ENCODE results near the gene CNTN1.
"Not testable (repeated sequence)": the region's sequence is repeated elsewhere in the genome, so short reads cannot be mapped to it uniquely, and the experiment has no call there.

CNTN1 gene

DNA sequence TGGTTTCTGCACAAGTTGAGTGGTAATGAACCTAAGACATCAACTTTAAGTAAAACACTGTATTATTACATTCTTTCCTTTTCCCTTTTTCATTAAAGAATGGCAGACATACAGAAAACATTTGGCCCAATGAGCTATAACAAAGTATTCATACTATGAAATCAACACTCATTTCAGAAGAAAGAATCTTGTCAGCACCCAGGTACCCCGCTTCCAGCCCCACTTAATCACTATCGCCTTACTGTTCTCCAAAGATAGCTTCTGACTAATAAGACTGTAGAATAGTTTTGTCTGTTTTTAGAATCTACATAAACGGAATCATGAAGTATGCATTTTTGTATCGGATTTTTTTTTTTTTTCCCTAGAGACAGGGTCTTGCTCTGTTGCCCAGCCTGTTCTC lies 9.5 kb downstream of the CNTN1 start:
- no peak for DNase-seq (ENCODE audit: low read depth in 2 of 2)

DNA sequence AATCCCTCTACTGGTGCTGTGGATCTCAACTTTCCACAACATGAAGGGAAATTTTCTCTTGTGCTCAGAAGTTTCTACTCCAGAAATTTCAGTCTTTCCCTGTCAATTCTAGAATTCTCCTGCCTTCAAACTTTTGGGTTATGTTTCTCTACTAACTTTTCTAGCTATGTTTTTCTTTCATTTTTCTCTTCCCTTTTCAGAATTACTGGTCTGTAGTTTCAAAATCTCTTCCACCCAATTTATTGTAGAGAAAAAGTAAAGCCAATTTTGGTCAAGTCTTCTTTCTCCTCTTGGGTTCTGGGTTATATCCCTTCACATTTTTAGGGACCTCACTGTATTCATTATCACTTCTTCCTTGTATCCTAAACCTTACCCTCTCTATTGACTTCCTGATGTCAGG lies 18.9 kb downstream of the CNTN1 start:
- DNase-seq (ENCODE audit: low read depth in 2 of 2): no peak

DNA sequence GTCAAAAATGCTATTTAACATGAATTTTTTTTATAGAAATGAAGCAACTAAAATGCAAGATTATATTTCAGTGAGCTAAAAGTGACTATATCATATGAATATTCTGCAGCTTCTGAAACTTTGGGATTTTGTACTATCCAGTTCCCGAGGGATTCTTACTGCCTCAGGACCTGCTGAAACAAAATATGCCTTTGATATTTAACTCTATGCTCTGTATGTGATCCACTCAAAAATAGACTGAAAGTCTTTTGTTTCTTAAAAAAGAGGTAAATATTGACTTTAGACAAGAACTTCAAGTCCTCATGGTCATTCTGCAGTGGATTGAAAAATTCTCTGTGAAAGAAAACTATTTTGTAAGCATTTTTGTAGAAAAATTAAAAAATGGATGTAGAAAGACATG lies 22.4 kb downstream of the CNTN1 start:
- DNase-seq (ENCODE audit: low read depth in 2 of 2): no peak

DNA sequence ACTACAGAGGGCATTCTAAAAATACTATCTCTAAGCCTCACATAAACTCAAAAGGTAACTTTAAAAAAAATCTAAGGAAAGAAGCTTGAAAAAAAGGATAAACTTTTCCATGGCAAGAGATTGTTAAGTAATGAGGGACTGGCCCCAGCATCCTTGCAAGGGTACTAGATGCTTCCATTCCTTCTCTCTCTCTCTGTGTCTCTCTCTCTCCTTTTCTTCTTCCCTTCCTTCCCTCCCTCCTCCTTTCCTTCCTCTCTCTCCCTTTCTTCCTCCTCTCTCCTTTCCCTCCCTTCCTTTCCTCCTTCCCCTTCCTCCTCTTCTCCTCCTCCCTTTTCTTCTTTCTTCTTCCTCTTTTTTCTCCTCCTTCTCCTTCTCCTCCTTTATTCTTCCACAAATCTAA lies 23.8 kb downstream of the CNTN1 start:
- no peak for DNase-seq (ENCODE audit: low read depth in 2 of 2)

DNA sequence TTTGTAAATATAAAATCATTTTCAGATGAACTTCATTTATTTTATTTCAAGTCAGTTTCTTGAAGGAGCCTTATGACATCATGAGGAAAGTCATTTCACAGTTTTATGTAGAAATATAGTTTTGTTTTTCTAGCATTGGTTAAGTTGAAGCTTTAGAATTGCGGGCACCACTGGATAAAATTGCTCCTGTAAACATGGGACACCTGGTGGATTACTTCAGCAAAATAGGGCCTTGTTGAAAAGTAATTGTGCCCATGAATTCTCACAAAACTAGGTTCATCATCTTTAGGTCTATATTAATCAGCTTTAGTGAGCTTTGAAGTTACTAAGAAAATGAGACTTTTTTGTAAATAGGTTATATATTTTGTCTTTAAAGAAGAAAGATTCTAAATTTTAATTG lies 25.3 kb downstream of the CNTN1 start:
- no peak for DNase-seq (ENCODE audit: low read depth in 2 of 2)

DNA sequence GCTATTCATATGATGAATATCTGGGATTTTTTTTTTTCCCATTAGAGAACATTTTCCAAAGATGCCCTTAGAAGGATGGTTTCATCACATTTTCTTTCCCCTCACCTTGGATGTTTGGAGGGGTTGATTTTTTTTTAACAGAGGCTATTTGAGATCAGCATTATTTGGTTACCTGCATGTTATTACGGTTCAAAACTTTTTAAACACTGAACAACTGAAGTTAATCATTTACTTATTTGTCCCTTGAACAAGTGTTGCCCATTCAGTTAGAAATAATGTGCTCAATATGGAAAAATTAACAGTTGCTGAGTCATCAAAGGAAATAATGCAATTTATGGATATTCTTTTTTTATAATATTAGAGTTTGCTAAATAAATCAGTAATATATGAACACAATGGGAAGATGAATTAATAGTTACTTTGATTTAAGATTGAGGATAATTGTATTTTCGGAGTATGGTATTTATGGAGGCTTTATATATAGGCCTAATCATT lies 26.7 kb downstream of the CNTN1 start:
- no peak for DNase-seq (ENCODE audit: low read depth in 2 of 2)

DNA sequence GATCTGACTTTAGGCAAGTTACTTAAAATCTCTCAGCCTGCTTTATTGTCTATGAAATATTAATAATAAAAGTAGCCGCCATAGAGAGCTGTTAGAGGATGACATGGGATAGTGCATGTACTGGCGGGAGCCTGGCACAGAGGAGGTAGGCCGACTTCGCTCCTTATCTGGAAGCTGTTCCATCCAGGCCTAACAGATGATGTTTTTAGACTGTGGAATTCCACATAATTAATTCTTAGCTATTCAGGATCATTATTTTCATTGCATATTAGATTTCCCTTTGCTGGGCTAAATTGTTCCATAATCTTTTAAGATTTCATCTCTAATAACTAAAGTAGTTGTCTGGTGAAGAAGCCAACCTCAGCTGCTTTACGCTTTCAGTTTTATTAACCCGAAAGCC lies 30.8 kb downstream of the CNTN1 start:
- DNase-seq (ENCODE audit: low read depth in 2 of 2): no peak

DNA sequence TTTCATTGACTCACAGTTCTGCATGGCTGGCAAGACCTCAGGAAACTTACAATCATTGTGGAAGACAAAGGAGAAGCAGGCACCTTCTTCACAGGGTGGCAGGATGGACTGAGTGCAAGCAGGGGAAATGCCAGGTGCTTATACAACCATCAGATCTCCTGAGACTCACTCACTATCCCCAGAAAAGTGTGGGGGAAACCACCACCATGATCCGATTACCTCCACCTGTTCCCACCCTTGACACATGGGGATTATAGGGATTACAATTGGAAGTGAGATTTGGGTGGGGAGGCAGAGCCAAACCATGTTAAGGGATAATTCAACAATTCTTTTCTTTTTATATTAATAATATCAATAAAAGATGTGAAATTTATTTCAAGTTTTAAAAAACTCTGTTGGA lies 34.1 kb downstream of the CNTN1 start:
- DNase-seq (ENCODE audit: low read depth in 2 of 2): no peak

DNA sequence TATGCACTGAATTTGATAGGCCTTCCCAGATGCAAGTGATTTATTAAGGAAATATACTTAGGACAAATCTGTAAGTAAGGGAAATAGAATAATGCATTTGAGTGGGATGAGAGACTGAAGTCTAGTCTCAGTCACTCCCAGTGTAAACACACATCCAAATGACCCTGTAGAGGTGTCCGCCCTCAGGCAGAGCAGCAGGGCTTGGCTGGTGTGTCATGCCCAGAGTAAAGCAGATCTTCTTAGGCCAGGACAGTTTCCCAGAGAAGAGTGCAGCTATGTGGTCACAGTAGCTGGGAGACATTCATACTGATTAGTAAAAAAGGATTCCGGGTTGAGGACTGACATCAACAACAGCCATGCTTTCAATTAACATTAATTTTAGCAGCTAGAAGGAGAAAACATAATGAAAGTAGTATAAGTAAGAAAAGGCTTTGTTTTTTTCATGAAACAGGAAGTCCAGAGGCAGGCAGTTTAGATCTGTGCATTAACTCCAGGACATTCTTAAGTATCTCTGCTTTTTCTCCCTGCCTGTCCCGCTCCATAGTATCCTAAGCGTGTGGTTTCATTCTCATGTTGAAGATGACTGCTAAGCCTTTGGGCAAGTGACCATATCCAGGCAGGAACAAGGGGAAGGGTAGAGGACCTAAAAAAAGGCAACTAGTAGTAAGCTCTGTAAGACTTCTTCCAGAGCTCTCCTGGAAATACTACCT lies 35.7 kb downstream of the CNTN1 start:
- no peak for DNase-seq (ENCODE audit: low read depth in 2 of 2)

DNA sequence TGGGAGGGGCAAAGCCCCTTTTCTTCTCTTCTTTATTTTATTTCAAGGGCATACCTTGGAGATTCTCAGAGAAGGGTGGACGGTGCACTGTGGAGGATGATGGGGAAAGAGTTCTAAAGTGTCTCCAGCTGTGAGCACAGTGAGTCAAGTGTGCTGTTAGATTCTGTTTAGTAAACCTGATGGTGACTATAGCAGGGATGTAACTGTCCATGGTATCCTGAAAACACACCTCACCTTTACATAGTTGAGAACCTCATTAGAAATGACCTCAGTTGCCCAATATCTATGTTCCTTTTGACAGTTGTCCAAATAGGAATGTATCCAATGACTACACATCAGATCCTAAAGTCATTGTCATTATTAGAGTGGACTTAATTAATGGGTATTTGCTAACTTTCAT lies 38.0 kb downstream of the CNTN1 start:
- no peak for DNase-seq (ENCODE audit: low read depth in 2 of 2)

DNA sequence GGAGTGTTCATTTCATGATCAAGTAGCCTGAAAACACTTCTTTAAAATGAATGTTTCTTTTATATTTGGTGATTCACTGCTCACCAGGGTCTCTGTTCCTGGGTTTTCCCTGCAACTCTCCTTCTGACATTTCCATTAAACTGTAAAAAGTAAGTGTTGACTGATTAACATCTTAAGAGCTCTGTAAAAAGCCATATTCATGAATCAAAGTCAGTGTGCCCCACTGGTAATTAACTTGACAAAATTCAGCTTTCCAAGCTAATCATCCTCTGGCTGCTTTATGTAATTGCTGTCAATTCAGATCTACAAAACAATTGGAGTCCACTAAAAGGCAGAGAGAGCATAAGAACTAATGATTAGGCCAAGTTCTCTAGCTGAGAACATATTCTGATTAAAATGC lies 41.6 kb downstream of the CNTN1 start:
- no peak for DNase-seq (ENCODE audit: low read depth in 2 of 2)

DNA sequence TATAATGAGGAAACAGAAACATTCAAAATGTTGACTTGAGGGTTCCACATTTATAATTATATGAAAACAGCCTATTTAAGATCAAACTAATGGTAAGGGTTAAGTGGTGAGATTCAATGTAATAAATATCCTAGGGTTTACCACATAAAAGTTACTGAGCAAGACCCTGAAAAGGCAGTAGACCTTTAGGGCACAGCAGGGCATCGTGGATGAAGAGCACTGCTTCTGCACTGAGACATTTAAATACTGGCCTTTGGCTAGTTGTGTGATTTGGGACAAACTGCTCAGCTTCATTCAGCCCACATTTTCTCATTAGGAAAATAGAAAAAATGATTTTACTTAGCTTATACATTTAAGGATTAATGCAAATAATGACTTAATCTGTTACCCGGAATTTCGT lies 42.0 kb downstream of the CNTN1 start:
- no peak for DNase-seq (ENCODE audit: low read depth in 2 of 2)

DNA sequence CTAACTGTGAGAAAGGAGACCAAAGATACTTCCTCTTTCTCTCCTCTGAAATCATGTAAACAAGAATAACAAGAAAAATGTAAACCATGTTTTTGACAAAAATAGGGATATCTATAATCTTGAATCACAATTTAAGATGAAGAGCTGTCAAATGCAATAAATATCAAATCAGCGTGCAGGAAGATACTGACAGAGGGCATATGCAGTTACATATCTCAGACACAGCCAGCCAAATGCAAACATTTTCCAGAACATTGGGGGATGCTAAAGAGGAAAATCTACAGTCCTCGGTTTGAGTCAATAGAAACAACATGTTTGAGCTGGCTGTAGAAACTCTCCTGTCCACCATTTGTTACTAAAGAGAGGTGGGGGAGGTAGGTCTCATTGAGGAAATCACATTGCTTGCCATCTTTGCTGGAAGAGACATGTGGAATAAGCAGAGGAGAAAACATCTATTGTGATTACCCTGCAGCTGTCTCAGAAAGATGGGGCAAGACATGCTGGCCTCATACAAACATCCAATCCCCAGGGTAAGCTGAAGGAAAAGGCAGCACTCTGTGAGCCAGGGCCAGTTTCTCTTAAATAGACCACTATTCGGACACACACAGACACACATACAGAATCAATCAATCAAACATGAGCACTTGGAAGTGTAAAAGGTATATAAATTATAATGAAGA lies 43.5 kb downstream of the CNTN1 start:
- no peak for DNase-seq (ENCODE audit: low read depth in 2 of 2)

DNA sequence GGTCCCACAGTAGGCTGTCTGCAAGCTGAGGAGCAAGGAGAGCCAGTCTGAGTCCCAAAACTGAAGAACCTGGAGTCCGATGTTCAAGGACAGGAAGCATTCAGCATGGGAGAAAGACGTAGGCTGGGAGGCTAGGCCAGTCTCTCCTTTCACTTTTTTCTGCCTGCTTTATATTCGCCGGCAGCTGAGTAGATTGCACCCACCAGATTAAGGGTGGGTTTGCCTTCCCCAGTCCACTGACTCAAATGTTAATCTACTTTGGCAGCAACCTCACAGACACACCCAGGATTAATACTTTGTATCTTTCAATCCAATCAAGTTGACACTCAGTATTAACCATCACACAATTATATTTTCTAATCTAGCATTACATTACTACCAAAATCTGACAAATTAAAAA lies 45.2 kb downstream of the CNTN1 start:
- not testable (repeated sequence) for DNase-seq (ENCODE audit: low read depth in 2 of 2)

DNA sequence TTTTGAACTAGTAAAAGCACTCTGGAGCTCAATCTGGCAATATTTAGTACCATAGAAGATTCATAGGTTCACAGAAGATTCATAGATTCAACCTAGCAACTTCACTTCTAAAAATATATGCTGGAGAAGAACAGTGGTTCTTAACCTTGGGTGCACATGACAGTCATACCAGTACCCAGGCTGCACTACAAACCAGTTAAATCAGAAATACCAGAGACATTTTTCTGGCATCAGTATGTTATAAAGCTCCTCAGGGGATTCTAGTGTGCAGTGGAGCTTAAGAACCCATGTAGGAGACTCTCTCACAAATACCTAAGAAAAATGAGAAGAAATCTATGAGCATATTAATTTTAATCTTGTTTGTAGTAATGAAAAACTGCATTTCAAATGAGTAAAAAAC lies 46.6 kb downstream of the CNTN1 start:
- no peak for DNase-seq (ENCODE audit: low read depth in 2 of 2)

DNA sequence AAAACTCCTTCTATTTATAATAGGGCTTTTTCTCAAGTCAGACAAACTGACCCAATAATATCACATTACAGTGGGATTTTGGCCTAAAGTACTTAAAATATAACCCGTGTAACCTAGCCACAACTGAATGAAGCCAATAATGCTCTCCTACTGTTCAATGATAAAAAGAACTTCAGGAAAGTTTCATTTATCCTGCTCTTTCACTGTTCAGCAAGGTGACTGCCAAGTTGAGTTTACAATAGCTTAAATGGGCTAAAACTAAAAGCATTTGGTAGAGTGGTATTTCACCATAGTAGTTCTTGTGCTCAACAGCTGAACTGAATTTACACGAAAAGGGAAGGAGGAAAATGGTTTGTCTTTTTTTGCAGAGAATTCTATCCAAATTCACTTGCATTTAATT lies 49.8 kb downstream of the CNTN1 start:
- no peak for DNase-seq (ENCODE audit: low read depth in 2 of 2)

DNA sequence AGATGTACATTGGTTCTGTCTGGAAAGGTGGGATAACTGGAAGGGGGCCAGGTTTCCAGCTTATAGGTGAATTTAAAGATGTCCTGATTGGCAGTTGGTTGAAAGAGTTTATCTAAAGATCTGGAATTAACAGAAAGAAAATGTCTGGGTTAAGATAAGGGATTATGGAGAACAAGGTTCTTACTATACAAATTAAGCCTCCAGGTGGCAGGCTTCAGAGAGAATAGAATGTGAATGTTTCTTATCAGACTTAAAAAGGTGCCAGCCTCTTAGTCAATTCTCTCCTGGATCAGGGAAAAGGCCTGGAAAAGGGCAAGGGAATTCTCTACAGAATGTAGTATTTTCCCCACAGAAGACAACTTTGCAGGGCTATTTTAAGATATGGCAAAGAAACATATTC lies 53.1 kb downstream of the CNTN1 start:
- DNase-seq (ENCODE audit: low read depth in 2 of 2): no peak

DNA sequence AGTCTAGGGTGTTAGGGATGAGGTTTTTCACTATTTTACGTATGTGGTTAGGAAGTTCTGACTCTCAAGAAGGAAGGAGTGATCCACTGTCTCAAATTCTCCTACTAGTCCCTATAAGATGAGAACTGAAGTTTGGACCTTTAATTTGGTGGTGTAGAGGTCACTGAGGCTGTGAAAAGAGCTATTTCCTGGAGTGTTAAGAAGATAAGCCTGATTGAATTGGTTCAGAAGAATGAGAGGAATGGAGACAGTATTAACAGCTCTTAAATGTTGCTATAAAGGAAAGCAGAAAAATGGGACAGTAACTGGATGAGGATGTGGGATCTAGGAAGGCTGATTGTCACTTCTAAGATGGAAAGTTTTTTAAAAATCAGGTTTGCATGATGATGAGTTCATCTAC lies 57.6 kb downstream of the CNTN1 start:
- DNase-seq (ENCODE audit: low read depth in 2 of 2): no peak

DNA sequence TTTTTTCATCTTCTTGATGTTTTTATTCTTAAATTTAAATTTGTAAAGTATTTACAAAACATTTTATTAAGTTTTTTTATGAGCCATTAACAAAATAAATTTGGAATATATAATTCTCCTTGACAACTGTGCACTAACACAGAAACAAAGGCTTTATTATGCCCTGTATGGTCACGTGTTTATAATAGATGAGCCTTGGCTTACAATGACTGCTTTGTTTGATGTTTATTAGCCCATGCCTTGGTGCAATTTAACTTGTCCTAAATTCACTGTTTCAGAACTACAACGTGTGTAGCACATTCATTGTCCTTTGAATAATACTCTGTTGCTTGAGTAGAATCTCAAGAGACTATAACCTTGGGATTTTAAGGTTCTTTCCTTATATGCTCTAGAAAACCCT lies 59.8 kb downstream of the CNTN1 start:
- DNase-seq (ENCODE audit: low read depth in 2 of 2): no peak

DNA sequence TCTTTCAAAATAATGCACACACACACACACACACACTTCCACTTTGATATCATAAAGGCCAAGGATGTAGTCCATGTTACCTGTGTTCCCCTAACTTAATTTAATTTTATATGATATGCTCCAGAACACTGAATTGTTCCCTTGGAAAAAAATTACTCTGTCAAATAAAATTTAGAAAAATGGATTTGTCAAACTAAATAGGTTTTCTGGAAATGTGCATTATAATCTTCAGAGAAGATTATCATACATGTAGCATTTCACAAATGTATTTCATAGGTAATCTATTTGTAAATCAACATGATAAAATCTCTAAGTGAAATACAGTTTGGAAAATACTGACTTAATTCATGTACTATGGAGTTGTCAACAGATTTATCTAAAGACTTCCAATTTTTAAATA lies 68.6 kb downstream of the CNTN1 start:
- DNase-seq (ENCODE audit: low read depth in 2 of 2): no peak

DNA sequence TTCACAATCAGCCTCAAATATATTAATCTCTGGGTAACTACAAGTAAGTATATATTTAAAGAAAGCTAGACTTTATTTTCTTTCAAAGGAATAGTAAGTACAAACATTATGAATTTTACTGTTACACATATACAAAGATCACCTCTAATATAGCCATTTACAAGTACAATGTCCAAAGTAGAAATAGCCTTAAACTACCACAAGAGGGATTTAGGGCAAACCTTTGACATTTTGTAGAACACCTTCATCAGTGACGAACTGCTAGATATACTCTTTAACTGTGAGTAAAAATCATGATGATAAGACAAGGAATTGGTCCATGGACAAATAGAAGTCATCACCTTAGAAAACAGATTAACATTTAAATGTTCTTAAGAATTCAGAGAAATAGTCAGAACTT lies 69.8 kb downstream of the CNTN1 start:
- DNase-seq (ENCODE audit: low read depth in 2 of 2): no peak

DNA sequence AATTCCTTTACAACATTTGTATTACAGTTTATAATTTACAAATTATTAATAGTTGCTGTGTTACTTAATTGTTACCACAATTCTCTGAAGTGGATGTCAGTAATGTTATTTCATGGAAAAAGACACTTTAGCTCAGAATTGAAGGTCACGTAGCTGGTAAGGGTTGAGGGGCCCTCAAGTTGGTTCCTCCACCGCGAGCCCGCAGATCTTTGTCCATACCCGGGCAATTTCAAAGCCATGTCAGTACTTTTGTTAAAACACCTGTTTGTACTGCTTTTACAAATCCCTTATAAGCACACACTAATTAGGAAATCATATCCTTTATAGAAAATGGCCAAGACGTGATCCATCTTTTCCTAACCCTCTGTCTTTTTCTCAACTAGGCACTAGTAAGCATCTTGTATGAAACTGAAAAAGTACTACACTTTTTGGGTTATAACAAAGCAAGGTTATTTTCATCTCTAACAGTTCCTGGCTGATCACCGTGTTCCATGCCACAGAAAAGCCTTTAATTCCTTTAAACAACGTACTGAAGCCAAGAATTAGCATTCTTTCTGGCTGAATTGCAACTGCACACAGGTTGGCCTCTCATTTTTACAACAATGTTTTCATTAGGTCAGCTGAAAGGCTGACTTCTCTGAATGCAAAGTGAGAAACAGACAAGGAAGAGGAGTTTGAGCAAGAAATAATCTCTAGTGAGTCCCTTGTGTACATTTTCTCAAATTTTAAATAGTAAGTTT lies 76.1 kb downstream of the CNTN1 start:
- DNase-seq (ENCODE audit: low read depth in 2 of 2): no peak

DNA sequence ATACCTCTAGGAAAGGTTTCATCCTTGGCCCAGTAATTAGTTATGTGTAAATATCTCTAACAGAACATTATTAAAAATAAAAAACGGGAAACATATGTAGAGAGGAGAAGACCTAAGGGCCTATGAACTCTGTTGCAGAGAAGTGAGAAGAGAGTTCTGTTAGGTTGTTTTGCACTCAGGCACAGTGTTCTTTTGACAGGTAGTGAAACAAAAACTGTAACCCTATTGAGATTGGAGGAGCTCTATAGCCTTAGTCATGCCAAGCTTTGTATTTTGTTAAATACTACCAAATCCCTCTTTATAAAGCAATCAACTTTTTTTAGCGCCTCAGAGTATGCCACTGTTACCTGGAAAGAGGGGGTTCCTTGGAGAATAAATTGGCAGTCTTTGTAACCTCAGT lies 77.6 kb downstream of the CNTN1 start:
- no peak for DNase-seq (ENCODE audit: low read depth in 2 of 2)

All from stimulated activated CD4-positive, alpha-beta T cell treated with anti-CD3 and anti-CD28 coated beads, Interleukin-1b, Interleukin-23, amount 100 ng/mL, for 1 hour (primary cell).